Activated T-cell treated with anti-CD3 and anti-CD28 coated beads, Interleukin-2, amount 50 U/mL, for 72 hours (primary cell): ENCODE measurements around the gene AFF3. TPM values are rescaled to one million over a fixed set of nuclear protein-coding genes. Genes with fewer than 3 reads are reported as not detected.

Source experiments
- ATAC-seq, 2 donors: fragments of 150-1000 bp; cut with Tn5 transposase; replicated peaks in 1 of 2; 2 replicates each; pipeline ENCODE4 v1.10.0; 2021; ENCODE audit warnings: moderate library complexity in 2 of 2, mild to moderate bottlenecking in 1 of 2
- DNase-seq, 2 donors: peaks; one replicate each; pipeline ENCODE4 v3.0.0; 2021 to 2022; ENCODE audit warnings: mixed read lengths in 1 of 2
- H3K27ac Mint-ChIP-seq: one replicate; pipeline ENCODE4 v1.8.0; 2022; ENCODE audit warnings: mild to moderate bottlenecking, moderate library complexity, mixed read lengths
- H3K27me3 Mint-ChIP-seq: one replicate; pipeline ENCODE4 v1.8.0; 2022; ENCODE audit warnings: low read depth, mixed read lengths
- H3K36me3 Mint-ChIP-seq, 2 donors: one replicate each; pipeline ENCODE4 v1.8.0; 2022; ENCODE audit warnings: mixed read lengths in 2 of 2, mild to moderate bottlenecking in 1 of 2; ENCODE audit not compliant: insufficient read depth in 2 of 2
- H3K4me1 Mint-ChIP-seq: one replicate; pipeline ENCODE4 v1.8.0; 2022; ENCODE audit warnings: low read depth, mixed read lengths
- H3K4me3 Mint-ChIP-seq, 2 donors: one replicate each; pipeline ENCODE4 v1.8.0; 2022; ENCODE audit warnings: mild to moderate bottlenecking in 2 of 2, mixed read lengths in 2 of 2, moderate library complexity in 2 of 2
- H3K9me3 Mint-ChIP-seq, 2 donors: one replicate each; pipeline ENCODE4 v1.8.0; 2022; ENCODE audit warnings: mixed read lengths in 2 of 2
- total RNA-seq, 2 donors: library from RNA; stranded (reverse); gene quantifications; one replicate each; pipeline ENCODE4 v1.2.3, GENCODE V29; 2022

The AFF3 gene
- total RNA-seq, 2 donors from 2014 or later: 0.39 to 2.6 TPM

- DNase-seq: no peak
- Mint-ChIP-seq H3K27ac (no peak overlapping the region), H3K9me3 (no peaks in the 10 kb centered on the region), H3K27me3 (no peaks in the 10 kb centered on the region), H3K4me3 (no peak overlapping the region), H3K4me1 (peaks cover 11% of the 10 kb centered on the region), H3K36me3 (no peaks in the 10 kb centered on the region)
- ATAC-seq: no peak
Observed at GRCh38 chr2:99834426-99834825, 308.0 kb downstream of the AFF3 start.

DNA sequence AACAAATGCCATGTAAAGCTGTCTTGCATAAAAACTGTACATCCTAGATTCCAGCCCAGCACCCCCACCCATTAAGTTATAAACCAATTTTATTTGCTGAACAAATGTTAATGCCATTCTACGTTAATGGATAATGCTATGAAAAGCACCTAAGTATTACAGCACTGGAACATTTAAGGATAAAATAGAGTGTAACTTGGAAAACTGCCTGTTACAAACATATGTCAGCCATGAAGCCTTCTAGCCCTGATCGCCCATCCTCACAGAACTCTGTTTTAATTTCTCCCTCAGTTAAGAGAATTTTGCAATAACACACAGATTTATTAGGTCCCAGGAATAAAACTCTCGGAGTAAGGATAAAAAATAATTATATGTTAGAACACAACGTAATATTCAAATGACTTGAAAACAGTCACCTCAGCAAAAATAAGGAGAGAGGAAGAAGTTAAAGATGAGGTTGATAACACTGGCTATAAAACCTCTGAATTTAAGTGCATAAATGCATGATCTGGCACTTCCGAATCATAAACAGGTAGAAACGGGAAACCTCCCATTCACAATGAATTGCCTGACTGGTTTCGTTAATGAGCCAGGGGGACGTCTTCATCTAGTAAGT is 308.7 kb downstream of the AFF3 start:
- no peaks in the 10 kb centered on the region for H3K9me3 Mint-ChIP-seq
- ATAC-seq: no peak
- no peak overlapping the region for H3K27ac Mint-ChIP-seq
- H3K27me3 Mint-ChIP-seq: no peaks in the 10 kb centered on the region
- no peaks in the 10 kb centered on the region for H3K36me3 Mint-ChIP-seq
- no peak overlapping the region for H3K4me3 Mint-ChIP-seq
- H3K4me1 Mint-ChIP-seq: peaks cover 11% of the 10 kb centered on the region
- DNase-seq: no peak

DNA sequence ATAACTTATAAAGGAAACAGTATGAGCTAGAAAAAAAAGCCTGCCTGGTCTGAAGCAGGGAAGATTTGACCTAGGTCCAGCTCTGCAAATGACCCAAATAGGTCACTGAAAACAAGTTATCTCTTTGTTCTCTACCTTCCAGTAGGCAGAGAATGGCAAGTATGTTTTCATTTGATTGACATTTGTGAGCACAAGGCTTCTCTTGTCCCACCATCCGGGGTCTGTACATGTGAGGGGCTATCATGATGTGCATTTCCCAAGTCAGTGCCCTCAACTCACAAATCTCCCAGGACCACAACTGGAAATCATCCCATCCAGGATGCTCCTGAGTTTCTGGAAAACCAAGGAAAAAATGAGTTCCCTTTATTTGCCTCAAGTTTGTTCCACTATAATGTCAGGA is 309.5 kb downstream of the AFF3 start:
- H3K27me3 Mint-ChIP-seq: no peaks in the 10 kb centered on the region
- no peaks in the 10 kb centered on the region for H3K9me3 Mint-ChIP-seq
- H3K27ac Mint-ChIP-seq: no peak overlapping the region

GRCh38 chr2:99831772-99832171 is 310.6 kb downstream of the AFF3 start:
- H3K36me3 Mint-ChIP-seq: no peaks in the 10 kb centered on the region
- H3K4me1 Mint-ChIP-seq: peaks cover 10% of the 10 kb centered on the region
- H3K9me3 Mint-ChIP-seq: no peaks in the 10 kb centered on the region
- H3K27me3 Mint-ChIP-seq: no peaks in the 10 kb centered on the region
- ATAC-seq (no peak), DNase-seq (no peak)
- no peak overlapping the region for H3K4me3 Mint-ChIP-seq
- H3K27ac Mint-ChIP-seq: no peak overlapping the region

More for the DNA sequence above, 309.5 kb downstream of the AFF3 start:
- no peaks in the 10 kb centered on the region for H3K36me3 Mint-ChIP-seq
- peaks cover 11% of the 10 kb centered on the region for H3K4me1 Mint-ChIP-seq
- H3K4me3 Mint-ChIP-seq: no peak overlapping the region
- no peak for ATAC-seq
- DNase-seq: no peak

GRCh38 chr2:99827296-99827999 is 314.9 kb downstream of the AFF3 start:
- peaks cover 11% of the 10 kb centered on the region for H3K4me1 Mint-ChIP-seq
- H3K36me3 Mint-ChIP-seq: no peaks in the 10 kb centered on the region
- ATAC-seq (no peak), DNase-seq (no peak)
- H3K9me3 Mint-ChIP-seq: no peaks in the 10 kb centered on the region
- no peak overlapping the region for H3K27ac Mint-ChIP-seq
- H3K27me3 Mint-ChIP-seq: no peaks in the 10 kb centered on the region
- no peak overlapping the region for H3K4me3 Mint-ChIP-seq

- DNase-seq: no peak
- peaks cover 11% of the 10 kb centered on the region for H3K4me1 Mint-ChIP-seq
- H3K9me3 Mint-ChIP-seq: no peaks in the 10 kb centered on the region
- H3K27me3 Mint-ChIP-seq: no peaks in the 10 kb centered on the region
- H3K36me3 Mint-ChIP-seq: no peaks in the 10 kb centered on the region
- H3K4me3 Mint-ChIP-seq: no peak overlapping the region
- H3K27ac Mint-ChIP-seq: no peak overlapping the region
- no peak for ATAC-seq
Observed at GRCh38 chr2:99825630-99826029, 316.8 kb downstream of the AFF3 start.

- Mint-ChIP-seq H3K9me3 (no peaks in the 10 kb centered on the region), H3K4me3 (no peak overlapping the region), H3K27ac (no peak overlapping the region), H3K4me1 (peaks cover 11% of the 10 kb centered on the region), H3K36me3 (no peaks in the 10 kb centered on the region), H3K27me3 (no peaks in the 10 kb centered on the region)
- DNase-seq: no peak
- no peak for ATAC-seq
Observed at GRCh38 chr2:99824758-99825157, 317.6 kb downstream of the AFF3 start.

DNA sequence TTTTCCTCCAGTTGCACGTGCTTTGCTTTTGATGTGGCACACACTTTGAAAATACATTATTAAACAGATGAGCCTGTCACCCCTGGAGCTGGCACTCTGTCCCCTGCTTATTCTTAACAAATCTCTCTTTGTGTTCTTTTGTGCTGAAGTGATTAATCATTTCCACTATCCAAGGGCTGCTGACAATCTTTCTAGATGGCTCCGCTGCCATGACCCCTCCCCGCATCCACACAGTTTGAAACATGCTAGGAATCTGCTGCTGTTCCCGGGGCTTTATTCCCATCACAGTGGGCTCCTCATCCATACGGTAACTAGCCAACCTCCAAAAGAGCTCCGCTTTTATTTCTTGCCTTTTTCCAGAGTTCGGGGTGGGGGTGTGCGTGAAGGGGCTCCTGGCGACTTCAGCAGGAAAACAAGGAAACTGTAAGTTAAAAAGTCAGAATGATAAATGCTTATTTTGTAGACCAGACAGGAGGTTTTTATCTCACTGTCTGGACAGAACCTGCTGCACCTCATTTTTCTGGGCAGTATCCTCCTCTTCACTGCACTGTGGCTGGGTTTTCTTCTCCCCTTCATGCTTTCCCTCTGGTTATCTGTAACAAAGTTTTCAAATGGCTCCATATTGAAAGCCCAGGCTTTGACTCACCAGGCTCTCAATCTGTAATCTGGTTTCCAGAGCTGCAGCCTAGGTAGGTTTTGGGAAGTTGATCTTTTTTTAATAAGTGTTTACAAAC is 319.7 kb downstream of the AFF3 start:
- Mint-ChIP-seq H3K36me3 (no peaks in the 10 kb centered on the region), H3K27me3 (no peaks in the 10 kb centered on the region)

DNA sequence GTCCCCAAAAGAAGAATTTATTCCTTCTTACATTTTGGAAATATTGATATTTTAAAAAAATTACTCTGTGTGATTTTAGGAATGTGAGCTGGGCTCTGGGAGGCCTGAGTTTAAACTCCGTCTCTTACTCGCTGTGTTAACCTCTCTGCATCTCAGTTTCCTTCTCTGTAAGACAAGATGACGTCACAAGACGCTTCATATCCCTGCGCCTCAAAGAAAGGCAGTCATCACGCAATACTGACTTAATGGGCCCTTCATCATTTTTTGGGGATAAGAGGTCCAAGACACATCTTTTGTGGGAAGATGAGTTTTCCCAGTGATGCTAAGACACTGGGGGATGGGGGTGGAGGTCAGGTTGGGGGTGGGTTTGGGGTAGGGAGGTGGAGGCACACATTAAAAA is 320.4 kb downstream of the AFF3 start:
- no peaks in the 10 kb centered on the region for H3K9me3 Mint-ChIP-seq
- H3K4me3 Mint-ChIP-seq: no peak overlapping the region
- no peak overlapping the region for H3K27ac Mint-ChIP-seq
- ATAC-seq: no peak
- no peaks in the 10 kb centered on the region for H3K36me3 Mint-ChIP-seq
- peaks cover 5% of the 10 kb centered on the region for H3K4me1 Mint-ChIP-seq
- no peak for DNase-seq
- H3K27me3 Mint-ChIP-seq: no peaks in the 10 kb centered on the region

More for the DNA sequence above, 319.7 kb downstream of the AFF3 start:
- ATAC-seq: no peak
- DNase-seq: no peak
- no peak overlapping the region for H3K27ac Mint-ChIP-seq
- peaks cover 11% of the 10 kb centered on the region for H3K4me1 Mint-ChIP-seq
- no peak overlapping the region for H3K4me3 Mint-ChIP-seq
- H3K9me3 Mint-ChIP-seq: no peaks in the 10 kb centered on the region

- H3K27me3 Mint-ChIP-seq: no peaks in the 10 kb centered on the region
- DNase-seq (no peak), ATAC-seq (no peak)
- H3K4me1 Mint-ChIP-seq: peaks cover under 1% of the 10 kb centered on the region
- H3K27ac Mint-ChIP-seq: no peak overlapping the region
- no peak overlapping the region for H3K4me3 Mint-ChIP-seq
- no peaks in the 10 kb centered on the region for H3K9me3 Mint-ChIP-seq
- no peaks in the 10 kb centered on the region for H3K36me3 Mint-ChIP-seq
Observed at GRCh38 chr2:99821572-99821971, 320.8 kb downstream of the AFF3 start.

DNA sequence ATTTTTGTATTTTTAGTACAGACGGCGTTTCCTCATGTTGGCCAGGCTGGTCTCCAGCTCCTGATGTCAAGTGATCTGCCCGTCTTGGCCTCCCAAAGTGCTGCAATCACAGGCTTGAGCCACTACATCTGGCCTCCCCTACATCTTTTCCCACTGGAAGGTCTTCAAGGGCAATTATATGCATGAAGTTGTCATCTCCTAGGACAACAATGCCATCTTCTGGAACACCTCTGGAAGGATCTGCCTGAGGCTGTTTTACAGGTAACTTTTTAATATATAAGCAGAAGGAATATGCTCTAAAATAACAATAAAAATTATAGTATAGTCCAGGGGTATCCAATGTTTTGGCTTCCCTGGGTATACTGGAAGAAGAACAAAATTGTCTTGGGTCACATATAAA is 321.4 kb downstream of the AFF3 start:
- Mint-ChIP-seq H3K9me3 (no peaks in the 10 kb centered on the region), H3K27ac (no peak overlapping the region)
- ATAC-seq: no peak

GRCh38 chr2:99819766-99820165 is 322.6 kb downstream of the AFF3 start:
- no peaks in the 10 kb centered on the region for H3K27me3 Mint-ChIP-seq
- no peak overlapping the region for H3K27ac Mint-ChIP-seq
- H3K9me3 Mint-ChIP-seq: no peaks in the 10 kb centered on the region
- no peaks in the 10 kb centered on the region for H3K4me1 Mint-ChIP-seq
- H3K36me3 Mint-ChIP-seq: no peaks in the 10 kb centered on the region
- no peak for ATAC-seq
- H3K4me3 Mint-ChIP-seq: no peak overlapping the region
- no peak for DNase-seq

More for the DNA sequence above, 321.4 kb downstream of the AFF3 start:
- Mint-ChIP-seq H3K4me3 (no peak overlapping the region), H3K27me3 (no peaks in the 10 kb centered on the region), H3K36me3 (no peaks in the 10 kb centered on the region), H3K4me1 (no peaks in the 10 kb centered on the region)
- DNase-seq: no peak

DNA sequence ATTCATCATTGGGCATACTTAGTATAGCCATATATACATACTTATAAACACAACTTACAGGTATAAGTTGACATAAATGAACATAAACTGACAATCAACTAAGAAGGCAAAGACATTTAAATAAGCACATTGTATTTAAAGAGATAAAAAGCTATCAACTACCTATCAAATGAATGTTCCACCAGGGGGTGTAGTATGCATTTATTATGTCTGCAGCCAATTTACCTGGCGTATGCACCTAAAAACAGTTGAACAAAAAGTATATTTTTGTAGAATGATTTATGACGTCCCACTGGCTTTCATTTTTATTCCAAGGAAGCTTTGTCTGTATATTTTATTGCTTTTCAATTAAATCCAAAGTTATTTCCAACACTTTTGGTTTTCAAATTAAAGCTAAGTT is 323.5 kb downstream of the AFF3 start:
- no peak overlapping the region for H3K27ac Mint-ChIP-seq
- no peaks in the 10 kb centered on the region for H3K9me3 Mint-ChIP-seq
- no peak overlapping the region for H3K4me3 Mint-ChIP-seq
- H3K36me3 Mint-ChIP-seq: no peaks in the 10 kb centered on the region
- H3K4me1 Mint-ChIP-seq: no peaks in the 10 kb centered on the region
- DNase-seq: no peak
- H3K27me3 Mint-ChIP-seq: no peaks in the 10 kb centered on the region
- no peak for ATAC-seq
